ENCODE results near the gene RHCG. TPM values are rescaled to one million over a fixed set of nuclear protein-coding genes. Genes with fewer than 3 reads are reported as not detected.

Gene RHCG
- total RNA-seq, 1 experiment from 2014 or later, result 0.28 TPM

GRCh38 chr15:89480505-89480904, 15.9 kb downstream of the RHCG start:
- Mint-ChIP-seq H3K27me3 (ENCODE audit: low read depth) (peaks cover 52% of the 10 kb centered on the region), H3K9me3 (no peaks in the 10 kb centered on the region), H3K36me3 (ENCODE audit: insufficient read depth in 1 of 3, low read depth in 3 of 3) (no peaks in the 10 kb centered on the region), H3K4me3 (no peak overlapping the region), H3K27ac (no peak overlapping the region), H3K4me1 (no peaks in the 10 kb centered on the region)
- no peak overlapping the region for H2BK20ac ChIP-seq (ENCODE audit: low read depth, low read length, poor library complexity, severe bottlenecking)
- no CpG with 5 or more reads among the region's 3 CpGs for WGBS (ENCODE audit: extremely low coverage, insufficient read length, low lambda C conversion rate)
- H2BK12ac ChIP-seq (ENCODE audit: insufficient read length, low read depth, low read length), result no peak overlapping the region
- H2BK5ac ChIP-seq (ENCODE audit: insufficient read length, low read length), result no peak overlapping the region
- H3K4ac ChIP-seq (ENCODE audit: low read depth, low read length), result no peak overlapping the region
- H4K20me1 ChIP-seq (ENCODE audit: control insufficient read depth, insufficient read depth, insufficient read length), result no peaks in the 10 kb centered on the region
- TF ChIP-seq CTCF (conservative IDR thresholded peaks at IDR 0.05), result no peak
- no peak overlapping the region for H3K4me2 ChIP-seq (ENCODE audit: insufficient read depth, insufficient read length, low read length)
- H4K91ac ChIP-seq (ENCODE audit: insufficient read length, low read depth, low read length), result no peak overlapping the region
- no peaks in the 10 kb centered on the region for H3K23me2 ChIP-seq (ENCODE audit: insufficient read length, low read depth, low read length, poor library complexity, severe bottlenecking)
- no peak overlapping the region for H2AK5ac ChIP-seq (ENCODE audit: insufficient read length, low read length)
- no peak overlapping the region for H3K23ac ChIP-seq (ENCODE audit: insufficient read length, low read depth, low read length)
- H3K14ac ChIP-seq (ENCODE audit: insufficient read depth, low read length), result no peak overlapping the region; the same call in 1 of the 2 replicates
- no peak overlapping the region for H2AFZ ChIP-seq (ENCODE audit: low read length)
- no peak overlapping the region for H3K18ac ChIP-seq (ENCODE audit: insufficient read length, low read depth, low read length)
- H3K9ac ChIP-seq (ENCODE audit: extremely low read depth, insufficient read length, low read length), result no peak overlapping the region
- no peak overlapping the region for H3K27ac ChIP-seq (ENCODE audit: insufficient read length, low read depth, low read length)
- H3K27me3 ChIP-seq (ENCODE audit: insufficient read depth, low read length), result no peaks in the 10 kb centered on the region; the same call in 1 of the 2 replicates
- H2BK120ac ChIP-seq (ENCODE audit: low read depth, low read length, poor library complexity, severe bottlenecking), result no peak overlapping the region
- no peaks in the 10 kb centered on the region for H3K79me2 ChIP-seq (ENCODE audit: insufficient read depth, low read length)
- no peak overlapping the region for H3K56ac ChIP-seq (ENCODE audit: insufficient read length, low read depth, low read length)
- no peaks in the 10 kb centered on the region for H3K4me1 ChIP-seq (ENCODE audit: insufficient read depth, low read length)
- DNase-seq, result no peak
- no peak overlapping the region for H2BK15ac ChIP-seq (ENCODE audit: low read depth, low read length)
- no peak overlapping the region for H3T11ph ChIP-seq (ENCODE audit: low read length)
- H4K5ac ChIP-seq (ENCODE audit: insufficient read length, low read depth, low read length), result no peak overlapping the region
- H3K79me1 ChIP-seq (ENCODE audit: insufficient read depth, low read depth, low read length, poor library complexity, severe bottlenecking), result no peaks in the 10 kb centered on the region
- no peaks in the 10 kb centered on the region for H3K9me3 ChIP-seq (ENCODE audit: control insufficient read depth, low read depth, low read length)
- H4K8ac ChIP-seq (replicated peaks; ENCODE audit: insufficient read length, low read depth, low read length), result no peak overlapping the region

All from H9 (cell line).